Measurements from ENCODE around the gene RMI2.

- TF ChIP-seq POLR2A (IDR thresholded peaks at IDR 0.05) (no peak), CTCF (IDR thresholded peaks at IDR 0.05) (no peak)
Measured at GRCh38 chr16:11399261-11399831, 54.1 kb downstream of the RMI2 start.
